ENCODE results near the gene FADS3. TPM values are rescaled to one million over a fixed set of nuclear protein-coding genes. Genes with fewer than 3 reads are reported as not detected.

Gene FADS3
- total RNA-seq, 1 experiment from 2014 or later, result 67.9 TPM

DNA sequence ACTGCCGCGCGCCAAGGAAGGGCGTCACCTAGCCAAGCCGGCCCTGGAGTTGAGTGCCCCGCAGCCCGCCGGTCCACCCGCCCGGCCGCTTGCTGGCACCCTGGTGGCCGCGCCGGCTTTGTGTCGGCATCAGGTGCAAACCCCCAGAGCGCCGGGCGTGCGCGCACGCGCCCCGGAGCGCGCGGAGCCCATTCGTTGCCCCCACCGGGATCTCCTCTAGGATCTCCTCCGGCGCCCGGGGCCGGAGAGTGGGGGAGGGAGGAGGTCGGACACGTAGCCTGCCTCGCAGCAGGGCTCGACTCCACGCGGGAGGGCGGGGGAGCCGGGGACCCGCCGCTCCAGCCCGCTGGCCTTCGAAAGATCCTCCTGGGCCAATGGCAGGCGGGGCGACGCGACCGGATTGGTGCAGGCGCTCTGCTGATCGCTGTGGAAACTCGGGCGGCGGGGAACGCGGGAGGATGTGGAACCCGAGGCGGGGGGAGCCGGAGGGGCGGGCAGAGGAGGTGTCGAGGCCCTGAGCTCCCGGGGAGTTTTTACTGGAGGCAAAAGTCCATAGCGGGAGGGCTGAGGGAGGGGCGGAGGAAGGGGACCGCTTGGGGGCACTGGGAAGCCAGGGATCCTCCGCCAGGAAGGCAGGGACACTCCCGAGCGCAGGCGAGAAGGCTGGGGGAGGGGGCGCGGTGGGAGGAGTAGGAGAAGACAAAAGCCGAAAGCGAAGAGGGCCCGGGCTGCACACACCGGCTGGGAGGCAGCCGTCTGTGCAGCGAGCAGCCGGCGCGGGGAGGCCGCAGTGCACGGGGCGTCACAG is 63.6 kb downstream of the FADS3 start, which contains the start of gene FADS2:
Gene FADS2 (plus strand): TSS at position 730 of the 808 bp plus-strand sequence. CDS start 91 bp downstream, outside the sequence.
- Histone ChIP-seq H4K20me1 (ENCODE audit: low read length) (peaks cover 31% of the 10 kb centered on the region; the same call in 1 of the 2 replicates), H3K79me2 (ENCODE audit: low read length) (peaks cover 59% of the 10 kb centered on the region), H2AFZ (ENCODE audit: low read length) (peak within 1 kb of the TSS; percentile 81), H3K4me2 (ENCODE audit: low read length) (peak within 1 kb of the TSS; percentile 90), H3K27ac (ENCODE audit: low read length) (peak within 1 kb of the TSS; percentile 80), H3K27me3 (ENCODE audit: low read length) (no peaks in the 10 kb centered on the region), H3K9me3 (ENCODE audit: low read length) (no peaks in the 10 kb centered on the region), H3K9ac (ENCODE audit: low read length) (peak within 1 kb of the TSS; percentile 80), H3F3A (ENCODE audit: low read length, unreplicated experiment) (no peaks in the 10 kb centered on the region), H3K4me1 (ENCODE audit: insufficient read depth, low read length) (peaks cover 21% of the 10 kb centered on the region), H3K4me3 (ENCODE audit: low read length) (peak within 1 kb of the TSS; percentile 88), H3K9me2 (replicated peaks; ENCODE audit: low read length) (no peaks in the 10 kb centered on the region), H3K36me3 (ENCODE audit: low read depth, low read length) (no peaks in the 10 kb centered on the region)
- peak; percentile 93 for DNase-seq
- no TSS peak for BruUV-seq (replicated peaks)
- ChIA-PET CTCF (no interaction called here), POLR2A (ENCODE audit: unreplicated experiment) (interaction anchor here (0.7 to 1.6 kb wide), 3 partner anchors 12 to 20 kb away, joined by 3 to 10 read pairs (median 8); no protein-coding TSS in a partner anchor)
- ATAC-seq, result peak; percentile 82
- intact Hi-C loops (cut with micrococcal nuclease), result no loop called here
- TF ChIP-seq CTCF (conservative IDR thresholded peaks at IDR 0.05; ENCODE audit: low read depth, low read length), result no peak
- TF ChIP-seq EZH2phosphoT487 (IDR thresholded peaks at IDR 0.05; ENCODE audit: borderline replicate concordance, low read length), result peak; percentile 84

- TSS peak; percentile 87 for BruUV-seq (replicated peaks)
- Histone ChIP-seq H3K27me3 (ENCODE audit: low read length) (no peaks in the 10 kb centered on the region), H3K9me2 (replicated peaks; ENCODE audit: low read length) (no peaks in the 10 kb centered on the region), H2AFZ (ENCODE audit: low read length) (peak overlapping the region; percentile 81), H3K4me1 (ENCODE audit: insufficient read depth, low read length) (peaks cover 21% of the 10 kb centered on the region), H3K36me3 (ENCODE audit: low read depth, low read length) (no peaks in the 10 kb centered on the region), H3K9ac (ENCODE audit: low read length) (peak overlapping the region; percentile 80), H3K9me3 (ENCODE audit: low read length) (no peaks in the 10 kb centered on the region), H3F3A (ENCODE audit: low read length, unreplicated experiment) (no peaks in the 10 kb centered on the region), H3K4me2 (ENCODE audit: low read length) (peak overlapping the region; percentile 90), H3K79me2 (ENCODE audit: low read length) (peaks cover 55% of the 10 kb centered on the region), H3K27ac (ENCODE audit: low read length) (peak overlapping the region; percentile 80), H4K20me1 (ENCODE audit: low read length) (peaks cover 24% of the 10 kb centered on the region; the same call in 1 of the 2 replicates), H3K4me3 (ENCODE audit: low read length) (peak overlapping the region; percentile 88)
- intact Hi-C loops (cut with micrococcal nuclease), result no loop called here
- TF ChIP-seq EZH2phosphoT487 (IDR thresholded peaks at IDR 0.05; ENCODE audit: borderline replicate concordance, low read length) (no peak), EZH2 (IDR thresholded peaks at IDR 0.05; ENCODE audit: low read length, unreplicated experiment) (no peak), CTCF (conservative IDR thresholded peaks at IDR 0.05; ENCODE audit: low read depth, low read length) (no peak)
- CTCF ChIA-PET, result no interaction called here
- POLR2A ChIA-PET (ENCODE audit: unreplicated experiment), result no interaction called here
- DNase-seq (no peak), ATAC-seq (no peak; the same call in 1 of the 2 replicates)
Observed at GRCh38 chr11:61826930-61827570, 64.3 kb downstream of the FADS3 start.

Small RNA genes lying within 50 kb of the gene (microRNA-seq; reads per million reads assigned to microRNA genes)
- gene MIR6746 (ENCODE audit: unreplicated experiment), result not detected

Other genes with a start within 250 kb of the FADS3 start
- 8.6 and 12.2 TPM in 2 replicates for gene DAGLA, start 211.2 kb downstream of the FADS3 start, total RNA-seq (2014; rRNA removed)
- gene MYRF, start 138.9 kb downstream of the FADS3 start, total RNA-seq (2014; rRNA removed), result 5.1 and 7.0 TPM in 2 replicates
- gene TMEM258, start 98.9 kb downstream of the FADS3 start, total RNA-seq (2014; rRNA removed), result 79.2 and 110 TPM in 2 replicates
- gene FEN1, start 98.6 kb downstream of the FADS3 start, total RNA-seq (2014; rRNA removed), result 132 and 137 TPM in 2 replicates
- gene FADS1, start 74.5 kb downstream of the FADS3 start, total RNA-seq (2014; rRNA removed), result 79.4 and 84.4 TPM in 2 replicates
- 246 and 305 TPM in 2 replicates for gene FADS2, start 63.2 kb downstream of the FADS3 start, total RNA-seq (2014; rRNA removed)
- gene RAB3IL1, start 26.0 kb upstream of the FADS3 start, total RNA-seq (2014; rRNA removed), result 6.6 and 7.9 TPM in 2 replicates
- gene BEST1, start 58.8 kb upstream of the FADS3 start, total RNA-seq (2014; rRNA removed), result 0.22 TPM in 1 of 2 replicates, not detected in the other
- gene FTH1, start 76.1 kb upstream of the FADS3 start, total RNA-seq (2014; rRNA removed), result 1,927 and 1,937 TPM in 2 replicates
- 110 and 114 TPM in 2 replicates for gene INCENP, start 232.5 kb upstream of the FADS3 start, total RNA-seq (2014; rRNA removed)